Measurements from ENCODE around the gene FREM2.

The FREM2 gene

GRCh38 chr13:38895075-38895474 lies 208.2 kb downstream of the FREM2 start:
- TF ChIP-seq, protein P1, sequence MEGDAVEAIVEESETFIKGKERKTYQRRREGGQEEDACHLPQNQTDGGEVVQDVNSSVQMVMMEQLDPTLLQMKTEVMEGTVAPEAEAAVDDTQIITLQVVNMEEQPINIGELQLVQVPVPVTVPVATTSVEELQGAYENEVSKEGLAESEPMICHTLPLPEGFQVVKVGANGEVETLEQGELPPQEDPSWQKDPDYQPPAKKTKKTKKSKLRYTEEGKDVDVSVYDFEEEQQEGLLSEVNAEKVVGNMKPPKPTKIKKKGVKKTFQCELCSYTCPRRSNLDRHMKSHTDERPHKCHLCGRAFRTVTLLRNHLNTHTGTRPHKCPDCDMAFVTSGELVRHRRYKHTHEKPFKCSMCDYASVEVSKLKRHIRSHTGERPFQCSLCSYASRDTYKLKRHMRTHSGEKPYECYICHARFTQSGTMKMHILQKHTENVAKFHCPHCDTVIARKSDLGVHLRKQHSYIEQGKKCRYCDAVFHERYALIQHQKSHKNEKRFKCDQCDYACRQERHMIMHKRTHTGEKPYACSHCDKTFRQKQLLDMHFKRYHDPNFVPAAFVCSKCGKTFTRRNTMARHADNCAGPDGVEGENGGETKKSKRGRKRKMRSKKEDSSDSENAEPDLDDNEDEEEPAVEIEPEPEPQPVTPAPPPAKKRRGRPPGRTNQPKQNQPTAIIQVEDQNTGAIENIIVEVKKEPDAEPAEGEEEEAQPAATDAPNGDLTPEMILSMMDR (IDR thresholded peaks at IDR 0.05; ENCODE audit: insufficient read depth, low read depth, low read length, missing control alignments), result no peak
- no peak overlapping the region for H3K4me3 ChIP-seq (ENCODE audit: low read depth, low read length)
- DNase-seq (ENCODE audit: low read depth), result no peak

- DNase-seq (ENCODE audit: low read depth), result no peak
- TF ChIP-seq, protein P1 (IDR thresholded peaks at IDR 0.05; ENCODE audit: insufficient read depth, low read depth, low read length, missing control alignments), result no peak
- H3K4me3 ChIP-seq (ENCODE audit: low read depth, low read length), result no peak overlapping the region
These were observed 210.6 kb downstream of the FREM2 start for GRCh38 chr13:38897521-38897920.

- no peak overlapping the region for H3K4me3 ChIP-seq (ENCODE audit: low read depth, low read length)
- TF ChIP-seq, protein P1 (IDR thresholded peaks at IDR 0.05; ENCODE audit: insufficient read depth, low read depth, low read length, missing control alignments), result no peak
- DNase-seq (ENCODE audit: low read depth), result no peak
These were observed 211.6 kb downstream of the FREM2 start for GRCh38 chr13:38898481-38898880.

GRCh38 chr13:38899571-38899970 lies 212.7 kb downstream of the FREM2 start:
- DNase-seq (ENCODE audit: low read depth), result no peak

DNA sequence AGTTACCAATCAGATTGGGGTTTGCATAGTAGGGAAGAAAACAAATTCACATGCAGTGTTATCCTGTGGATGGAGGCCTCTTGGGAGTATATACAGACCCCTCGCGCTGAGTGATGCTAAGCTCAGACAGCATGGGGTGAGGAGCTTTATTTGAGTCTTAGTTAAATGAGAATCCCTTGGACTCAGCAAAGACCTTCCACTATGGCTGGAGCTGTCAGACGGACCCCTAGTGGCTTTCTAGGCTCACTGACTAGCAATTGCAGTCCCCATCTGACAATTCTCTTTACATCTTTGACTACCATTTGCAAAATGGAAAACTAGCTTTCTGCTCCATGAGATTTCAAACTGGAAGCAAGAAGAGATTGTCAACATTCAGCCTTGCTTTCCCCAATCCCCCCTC lies 213.3 kb downstream of the FREM2 start:
- TF ChIP-seq, protein P1 (IDR thresholded peaks at IDR 0.05; ENCODE audit: insufficient read depth, low read depth, low read length, missing control alignments), result no peak
- DNase-seq (ENCODE audit: low read depth), result no peak
- no peak overlapping the region for H3K4me3 ChIP-seq (ENCODE audit: low read depth, low read length)

More at GRCh38 chr13:38899571-38899970, 212.7 kb downstream of the FREM2 start:
- TF ChIP-seq, protein P1 (IDR thresholded peaks at IDR 0.05; ENCODE audit: insufficient read depth, low read depth, low read length, missing control alignments), result no peak
- no peak overlapping the region for H3K4me3 ChIP-seq (ENCODE audit: low read depth, low read length)

- TF ChIP-seq, protein P1 (IDR thresholded peaks at IDR 0.05; ENCODE audit: insufficient read depth, low read depth, low read length, missing control alignments), result no peak
- DNase-seq (ENCODE audit: low read depth), result no peak
- H3K4me3 ChIP-seq (ENCODE audit: low read depth, low read length), result no peak overlapping the region
These were observed 215.7 kb downstream of the FREM2 start for GRCh38 chr13:38902551-38902950.

DNA sequence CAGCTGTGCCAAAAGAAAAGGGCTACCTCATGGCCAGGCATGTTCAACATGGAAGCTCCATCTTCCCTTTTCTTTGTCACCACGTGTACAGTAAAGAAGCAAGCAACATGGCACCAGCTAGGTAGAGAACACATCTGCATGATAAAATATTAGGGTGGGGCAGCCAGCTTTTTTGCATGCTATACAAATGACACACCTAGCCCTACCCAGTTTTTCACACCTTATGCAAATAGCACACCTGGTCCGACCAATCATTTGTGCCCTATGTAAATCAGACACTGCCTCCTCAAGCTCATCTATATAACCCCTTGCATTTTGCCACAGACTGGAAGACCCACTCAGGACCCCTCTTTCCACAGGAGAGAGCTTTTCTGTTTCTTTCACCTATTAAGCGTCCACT lies 218.2 kb downstream of the FREM2 start:
- TF ChIP-seq, protein P1 (IDR thresholded peaks at IDR 0.05; ENCODE audit: insufficient read depth, low read depth, low read length, missing control alignments), result no peak
- no peak overlapping the region for H3K4me3 ChIP-seq (ENCODE audit: low read depth, low read length)
- DNase-seq (ENCODE audit: low read depth), result no peak

All from GM12865 (cell line).